AG04450 (cell line): ENCODE data around the gene ISYNA1. TPM values are rescaled to one million over a fixed set of nuclear protein-coding genes. Genes with fewer than 3 reads are reported as not detected.

ENCODE experiments used
- CTCF ChIA-PET: fragments of 300-600, 350-600 bp; formaldehyde crosslinking; extraction: SDS; loops from one replicate; lab custom pipeline; 2022; ENCODE audit warnings: antibody characterized with exemption, inconsistent platforms; lab: Charles Lee
- POLR2A ChIA-PET: fragments of 350-600 bp; formaldehyde crosslinking; extraction: SDS; loops from one replicate; lab custom pipeline; 2021; ENCODE audit warnings: antibody characterized with exemption, inconsistent platforms; lab: Yijun Ruan, JAX
- DNase-seq: peaks from one replicate; pipeline ENCODE4 v3.0.0-alpha.2; 2011; ENCODE audit warnings: low read depth, low spot score
- H3K27ac ChIP-seq: one replicate; pipeline ENCODE4 v1.5.1; 2012; ENCODE audit warnings: low read depth, low read length, control low read depth
- H3K27me3 ChIP-seq: one replicate; pipeline ENCODE4 v1.6.0; 2012; ENCODE audit warnings: low read length; ENCODE audit not compliant: control insufficient read depth, insufficient read depth
- H3K4me3 ChIP-seq: 2 replicates; pipeline ENCODE4 v1.5.1; 2011; ENCODE audit warnings: mild to moderate bottlenecking, low read depth, low read length, control low read depth
- H3K9me3 ChIP-seq: 2 replicates; pipeline ENCODE4 v1.5.1; 2012; ENCODE audit warnings: low read length; ENCODE audit not compliant: control insufficient read depth, insufficient read depth
- polyA plus RNA-seq: library from polyadenylated mRNA; depleted of rRNA; stranded (reverse); fragments of >200 nt; gene quantifications from 2 replicates; pipeline ENCODE4 v1.2.3, GENCODE V29; 2011
- TF ChIP-seq, protein P1 (sequence below): IDR thresholded peaks from 2 replicates; pipeline ENCODE4 v1.5.1; 2011; ENCODE audit warnings: low read depth, low read length, control low read depth, inconsistent platforms

The ISYNA1 gene
- polyA plus RNA-seq, 1 experiment = 13.3 TPM

- no peaks in the 10 kb centered on the region for H3K9me3 ChIP-seq
- DNase-seq = no peak
- no peak overlapping the region for H3K4me3 ChIP-seq
- TF ChIP-seq, protein P1, sequence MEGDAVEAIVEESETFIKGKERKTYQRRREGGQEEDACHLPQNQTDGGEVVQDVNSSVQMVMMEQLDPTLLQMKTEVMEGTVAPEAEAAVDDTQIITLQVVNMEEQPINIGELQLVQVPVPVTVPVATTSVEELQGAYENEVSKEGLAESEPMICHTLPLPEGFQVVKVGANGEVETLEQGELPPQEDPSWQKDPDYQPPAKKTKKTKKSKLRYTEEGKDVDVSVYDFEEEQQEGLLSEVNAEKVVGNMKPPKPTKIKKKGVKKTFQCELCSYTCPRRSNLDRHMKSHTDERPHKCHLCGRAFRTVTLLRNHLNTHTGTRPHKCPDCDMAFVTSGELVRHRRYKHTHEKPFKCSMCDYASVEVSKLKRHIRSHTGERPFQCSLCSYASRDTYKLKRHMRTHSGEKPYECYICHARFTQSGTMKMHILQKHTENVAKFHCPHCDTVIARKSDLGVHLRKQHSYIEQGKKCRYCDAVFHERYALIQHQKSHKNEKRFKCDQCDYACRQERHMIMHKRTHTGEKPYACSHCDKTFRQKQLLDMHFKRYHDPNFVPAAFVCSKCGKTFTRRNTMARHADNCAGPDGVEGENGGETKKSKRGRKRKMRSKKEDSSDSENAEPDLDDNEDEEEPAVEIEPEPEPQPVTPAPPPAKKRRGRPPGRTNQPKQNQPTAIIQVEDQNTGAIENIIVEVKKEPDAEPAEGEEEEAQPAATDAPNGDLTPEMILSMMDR = no peak
- ChIA-PET CTCF (interaction anchor here (1.1 kb wide), 1 partner anchor 148 kb away, joined by 4 read pairs; no protein-coding TSS in a partner anchor), POLR2A (no interaction called here)
- no peaks in the 10 kb centered on the region for H3K27me3 ChIP-seq
- no peak overlapping the region for H3K27ac ChIP-seq
Measured at GRCh38 chr19:18427080-18427742, 10.7 kb downstream of the ISYNA1 start.

- Histone ChIP-seq H3K27me3 (no peaks in the 10 kb centered on the region), H3K27ac (peak overlapping the region; percentile 70), H3K4me3 (0 out of 2 replicates have a peak overlapping the region, but pooled peaks have one; percentile 22), H3K9me3 (no peaks in the 10 kb centered on the region)
- no peak for DNase-seq
- TF ChIP-seq, protein P1 = no peak
- CTCF ChIA-PET = no interaction called here
- POLR2A ChIA-PET = no interaction called here
Measured at GRCh38 chr19:18426416-18426767, 11.5 kb downstream of the ISYNA1 start.

- H3K27ac ChIP-seq = peak overlapping the region; percentile 70
- TF ChIP-seq, protein P1 = peak; percentile 28
- no peak for DNase-seq
- H3K9me3 ChIP-seq = no peaks in the 10 kb centered on the region
- CTCF ChIA-PET = interaction anchor here (1.0 kb wide), 1 partner anchor 25 kb away, joined by 3 read pairs; no protein-coding TSS in a partner anchor
- POLR2A ChIA-PET = interaction anchor here (0.9 to 1.3 kb wide), 2 partner anchors 11 to 145 kb away, joined by 4 read pairs; partner anchors contain the start of gene JUND
- no peaks in the 10 kb centered on the region for H3K27me3 ChIP-seq
- 0 out of 2 replicates have a peak overlapping the region, but pooled peaks have one; percentile 22 for H3K4me3 ChIP-seq
Measured at GRCh38 chr19:18425515-18426415, 12.2 kb downstream of the ISYNA1 start.

GRCh38 chr19:18424890-18425514 is 12.9 kb downstream of the ISYNA1 start:
- H3K4me3 ChIP-seq = no peak overlapping the region
- ChIA-PET CTCF (interaction anchor here (1.0 kb wide), 1 partner anchor 26 kb away, joined by 3 read pairs; no protein-coding TSS in a partner anchor), POLR2A (interaction anchor here (0.6 to 1.3 kb wide), 3 partner anchors 12 to 197 kb away, joined by 3 to 4 read pairs (median 4); partner anchors contain the start of gene JUND)
- no peaks in the 10 kb centered on the region; the same call in 1 of the 2 replicates for H3K9me3 ChIP-seq
- TF ChIP-seq, protein P1 = no peak
- no peaks in the 10 kb centered on the region for H3K27me3 ChIP-seq
- H3K27ac ChIP-seq = peak overlapping the region; percentile 70
- DNase-seq = no peak
